DOHH2 (cell line): ENCODE data around the gene PODXL2.
A peak's percentile ranks its signal among the peaks of the same experiment; 100 is the strongest.

ENCODE experiments used
- CTCF ChIP-seq: fragments of 200-600 bp; sonication (generic); IDR thresholded peaks from one replicate; pipeline ENCODE4 v1.5.1; 2014; ENCODE audit warnings: antibody characterized with exemption, mild to moderate bottlenecking, low read depth, low read length; ENCODE audit not compliant: poor library complexity, severe bottlenecking
- EZH2phosphoT487 ChIP-seq: fragments of 200-600 bp; sonication (generic); IDR thresholded peaks from 2 replicates; pipeline ENCODE4 v1.6.1; 2017; ENCODE audit warnings: borderline replicate concordance, mild to moderate bottlenecking, antibody characterized with exemption, low read length, moderate library complexity, mixed read lengths

- TF ChIP-seq CTCF (peak; percentile 52), EZH2phosphoT487 (no peak)
Measured at GRCh38 chr3:127690823-127691452, 62.0 kb downstream of the PODXL2 start.
